HG02642 (cell line): Measurements from ENCODE around the gene ZP4.

Experiments used
- ATAC-seq: cut with Tn5 transposase; IDR thresholded peaks from one replicate; pipeline ENCODE4 v1.9.1; 2021; ENCODE audit warnings: mild to moderate bottlenecking; ENCODE audit not compliant: unreplicated experiment, poor library complexity

ZP4 gene

GRCh38 chr1:237832858-237833257 lies 57.9 kb downstream of the ZP4 start:
- no peak for ATAC-seq
